HG03025 (cell line): ENCODE measurements around the gene LAMTOR5.
"Not testable (repeated sequence)": the region's sequence is repeated elsewhere in the genome, so short reads cannot be mapped to it uniquely, and the experiment has no call there.

ENCODE experiments used
- ATAC-seq: cut with Tn5 transposase; IDR thresholded peaks from one replicate; pipeline ENCODE4 v1.9.1; 2021; ENCODE audit warnings: mild to moderate bottlenecking, moderate library complexity; ENCODE audit not compliant: unreplicated experiment, low FRiP score

Gene LAMTOR5

GRCh38 chr1:110428946-110429345 lies 21.5 kb upstream of the LAMTOR5 start:
- no peak for ATAC-seq

GRCh38 chr1:110426854-110427253 lies 19.4 kb upstream of the LAMTOR5 start:
- no peak for ATAC-seq

DNA sequence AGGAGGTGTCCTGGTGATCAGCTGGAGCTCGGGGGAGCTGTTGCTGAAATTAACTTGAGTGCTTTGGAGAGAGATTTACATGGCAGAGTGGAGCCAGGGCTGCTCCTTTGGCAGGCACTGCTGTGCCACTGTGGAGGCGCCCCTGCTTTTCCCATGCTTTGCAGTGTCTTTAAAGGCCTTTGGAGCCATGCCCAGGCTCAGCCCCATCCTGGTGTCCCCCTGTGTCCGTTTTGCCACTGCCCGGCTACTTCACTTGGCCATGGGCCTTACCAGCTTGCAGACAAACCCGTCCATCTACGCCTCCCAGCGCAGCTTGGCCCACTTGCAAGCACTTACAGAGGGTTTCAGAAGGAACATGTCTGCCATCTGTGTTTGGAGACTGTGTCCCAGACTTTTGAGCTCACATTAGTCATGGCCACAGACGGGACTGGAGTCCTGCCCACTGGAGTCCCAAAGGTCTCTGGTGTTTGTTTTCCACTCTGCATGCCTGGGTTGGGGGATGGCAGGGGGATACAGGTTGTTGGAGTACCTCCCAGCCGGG lies 18.2 kb upstream of the LAMTOR5 start:
- ATAC-seq = no peak

DNA sequence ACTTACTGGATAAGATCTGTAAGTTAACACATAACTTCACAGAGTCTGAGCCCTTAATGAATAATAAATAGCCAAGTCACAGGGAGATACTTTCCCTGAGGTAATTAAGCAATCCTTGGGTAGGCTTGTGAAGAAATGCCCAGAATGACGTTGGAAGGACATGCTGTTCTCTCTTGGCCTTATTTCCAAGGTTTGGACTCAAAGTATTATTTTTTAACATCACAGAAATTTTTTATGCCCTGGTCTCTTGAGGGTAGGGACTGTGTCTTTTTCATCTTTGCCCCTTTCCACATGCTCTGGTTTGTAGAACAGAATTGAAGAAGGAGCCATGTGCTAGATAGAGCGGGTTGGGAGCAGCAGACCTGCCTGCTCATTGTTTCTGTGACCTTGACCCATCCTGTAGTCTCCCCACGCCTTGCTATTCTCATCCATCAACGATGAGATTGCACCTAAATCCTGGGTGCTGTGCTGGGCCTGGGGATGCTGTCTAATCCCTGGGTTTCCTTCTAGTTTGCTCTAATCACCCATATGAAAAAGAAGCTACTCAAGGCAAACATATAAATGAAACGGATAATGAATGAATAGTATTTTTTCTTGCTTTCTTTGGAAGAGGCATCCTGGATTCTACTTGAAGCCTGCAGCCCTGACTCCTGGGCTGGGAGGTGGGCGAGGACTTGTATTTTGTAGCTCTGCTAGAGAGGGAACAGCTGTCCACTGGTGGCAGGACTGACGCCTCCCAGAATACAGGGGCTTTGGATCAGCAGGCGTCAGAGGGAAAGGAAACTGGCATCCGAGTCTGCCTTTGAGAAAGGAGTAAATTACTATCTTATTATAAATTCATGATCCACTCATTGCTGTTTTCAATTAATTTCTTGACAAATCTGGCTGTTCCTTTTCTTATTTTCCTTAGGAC lies 17.5 kb upstream of the LAMTOR5 start:
- ATAC-seq = no peak

DNA sequence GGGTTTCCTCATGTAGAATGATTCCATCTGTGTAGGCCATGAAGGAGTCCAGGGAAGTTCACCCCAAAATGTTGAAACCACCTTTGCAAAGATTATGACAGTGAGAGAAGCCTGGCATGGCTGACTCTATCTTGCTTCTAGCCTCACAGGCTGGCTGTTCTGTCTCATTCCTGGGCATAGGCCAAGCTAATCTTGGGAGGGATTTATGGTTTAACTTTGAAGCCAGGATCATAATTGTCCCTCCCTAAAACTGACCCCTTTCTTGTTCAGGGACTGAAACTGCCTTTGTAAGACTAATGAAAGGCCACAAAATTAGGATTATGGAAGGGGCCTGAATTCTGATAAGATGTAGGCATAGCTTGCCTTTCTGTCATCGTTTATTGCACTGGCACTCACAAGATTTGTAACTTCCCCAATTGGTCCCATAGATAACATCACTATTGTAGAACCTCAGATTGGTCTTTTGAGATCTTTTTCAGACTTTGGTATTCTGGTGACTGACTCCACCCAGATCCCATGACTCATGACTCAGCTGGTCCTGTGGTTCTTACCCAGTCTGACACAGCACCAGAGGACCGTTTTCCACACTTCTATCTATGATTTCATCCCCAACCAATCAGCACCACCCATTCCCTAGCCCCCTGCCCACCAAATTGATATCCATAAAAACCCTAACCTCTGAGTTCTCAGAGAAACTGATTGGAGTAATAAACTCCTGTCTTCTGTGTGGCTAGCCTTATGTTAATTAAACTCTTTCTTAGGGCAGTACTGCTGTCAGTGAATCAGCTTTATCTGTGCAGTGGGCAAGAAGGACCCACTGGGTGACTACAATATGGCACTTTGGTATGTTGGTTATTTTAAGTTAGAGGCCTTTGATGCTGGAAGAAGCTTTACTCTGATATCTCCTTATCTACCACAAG lies 13.6 kb upstream of the LAMTOR5 start:
- no peak for ATAC-seq

GRCh38 chr1:110420023-110420662 lies 12.6 kb upstream of the LAMTOR5 start:
- ATAC-seq = no peak

DNA sequence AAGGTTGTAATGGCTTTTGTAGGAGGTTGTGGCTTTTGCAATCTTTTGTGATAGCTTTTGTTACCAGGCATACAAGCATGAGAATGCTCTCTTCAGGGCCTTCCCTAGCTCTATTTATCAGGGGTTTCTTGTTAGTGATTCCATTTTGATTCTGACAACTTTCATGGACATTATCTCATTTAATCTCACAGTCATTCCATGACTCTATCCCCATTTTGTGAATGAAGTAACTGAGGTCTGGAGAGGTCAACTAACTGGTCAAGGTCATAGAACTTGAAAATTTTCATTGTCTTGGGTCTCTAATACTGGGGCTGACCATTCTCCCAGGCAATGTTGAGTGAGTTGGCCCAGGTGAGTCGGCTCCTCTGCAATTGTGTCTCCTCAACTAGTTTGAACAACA lies 11.2 kb upstream of the LAMTOR5 start:
- no peak for ATAC-seq

- ATAC-seq = not testable (repeated sequence)
Measured at GRCh38 chr1:110413045-110413444, 5.6 kb upstream of the LAMTOR5 start.

DNA sequence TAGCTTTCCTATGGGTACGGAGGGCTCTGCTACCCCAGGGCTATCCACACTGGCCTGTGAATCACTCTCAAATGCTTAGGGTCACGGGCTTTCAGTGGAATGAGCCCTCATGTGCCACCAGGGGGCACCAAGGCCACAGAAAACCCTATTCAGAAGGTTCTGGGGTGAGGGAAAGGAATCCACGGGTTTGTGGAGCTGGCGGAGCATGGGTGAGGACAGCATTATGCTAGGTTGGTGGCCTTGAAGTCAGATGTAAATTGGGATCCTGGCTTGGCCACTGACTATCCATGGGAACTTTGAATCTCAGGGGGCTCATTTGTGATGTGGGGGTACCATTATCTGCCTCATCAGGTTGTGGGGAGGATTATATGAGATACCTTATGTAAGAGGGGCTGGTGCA lies 5.1 kb upstream of the LAMTOR5 start:
- ATAC-seq = no peak

DNA sequence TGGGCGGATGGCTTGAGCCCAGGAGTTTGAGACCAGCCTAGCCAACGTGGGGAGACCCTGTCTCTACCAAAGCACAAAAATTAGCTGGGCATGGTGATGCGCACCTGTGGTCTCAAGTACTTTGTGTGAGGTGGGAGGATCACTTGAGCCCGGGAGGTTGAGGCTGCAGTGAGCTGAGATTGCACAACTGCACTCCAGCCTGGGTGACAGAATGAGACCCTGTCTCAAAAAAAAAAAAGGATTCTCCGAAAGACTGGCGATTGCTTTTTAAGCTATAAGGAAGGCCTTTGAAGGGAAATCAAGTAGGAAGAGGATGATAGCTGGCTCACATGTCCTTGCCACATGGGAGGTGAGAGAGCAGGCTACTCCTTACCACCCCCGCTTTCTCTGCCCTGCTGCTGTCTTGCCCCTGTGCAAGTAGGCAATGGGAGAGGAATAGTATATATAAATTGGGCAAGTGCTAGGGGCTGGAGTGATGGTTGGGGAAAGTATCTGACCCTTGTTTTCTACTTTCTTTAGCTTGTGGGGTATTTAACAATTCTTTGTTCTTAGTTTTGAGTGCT lies 3.8 kb upstream of the LAMTOR5 start:
- no peak for ATAC-seq

GRCh38 chr1:110409316-110409715 lies 1.8 kb upstream of the LAMTOR5 start:
- ATAC-seq = no peak

- ATAC-seq = no peak
Measured at GRCh38 chr1:110408488-110408887, 994 bp upstream of the LAMTOR5 start.

DNA sequence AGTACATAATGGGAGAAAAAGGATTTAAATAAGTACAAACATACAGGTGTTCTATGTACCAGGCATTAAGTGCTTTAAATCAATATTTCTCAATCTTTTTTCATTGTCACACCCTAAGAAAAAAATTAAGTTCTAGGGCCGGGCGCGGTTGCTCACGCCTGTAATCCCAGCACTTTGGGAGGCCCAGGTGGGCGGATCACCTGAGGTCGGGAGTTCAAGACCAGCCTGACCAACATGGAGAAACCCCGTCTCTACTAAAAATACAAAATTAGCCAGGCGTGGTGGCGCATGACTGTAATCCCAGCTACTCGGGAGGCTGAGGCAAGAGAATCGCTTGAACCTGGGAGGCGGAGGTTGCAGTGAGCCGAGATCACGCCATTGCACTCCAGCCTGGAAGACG lies 1.1 kb downstream of the LAMTOR5 start:
- not testable (repeated sequence) for ATAC-seq

DNA sequence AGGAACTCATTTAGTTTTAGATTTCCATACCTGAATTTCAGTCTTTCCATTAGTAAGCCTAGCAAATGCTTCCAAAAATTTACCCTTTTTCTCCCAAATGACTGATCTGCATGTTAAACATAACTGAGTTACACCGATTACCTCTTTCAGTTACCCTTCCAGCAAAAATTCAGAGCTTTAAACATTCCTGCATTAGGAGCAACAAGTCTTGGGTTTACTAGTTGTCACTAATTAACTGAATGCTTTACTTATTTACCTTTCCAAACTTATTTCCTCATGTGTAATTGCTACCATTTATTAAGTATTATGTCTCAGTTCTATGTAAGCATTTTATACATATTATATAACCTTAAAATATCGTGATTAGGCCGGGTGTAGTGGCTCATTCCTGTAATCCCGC lies 3.1 kb downstream of the LAMTOR5 start:
- no peak for ATAC-seq

GRCh38 chr1:110403805-110404204 lies 3.7 kb downstream of the LAMTOR5 start:
- no peak for ATAC-seq

- ATAC-seq = not testable (repeated sequence)
Measured at GRCh38 chr1:110396259-110396958, 11.1 kb downstream of the LAMTOR5 start.

GRCh38 chr1:110394493-110394820 lies 13.0 kb downstream of the LAMTOR5 start:
- no peak for ATAC-seq

- no peak for ATAC-seq
Measured at GRCh38 chr1:110393691-110394492, 13.6 kb downstream of the LAMTOR5 start.

GRCh38 chr1:110393286-110393685 lies 14.2 kb downstream of the LAMTOR5 start:
- ATAC-seq = no peak
